Suprapubic skin (tissue), 4 donors: ENCODE data around the gene KL.

ENCODE experiments used
- POLR2A ChIP-seq, 2 donors: fragments of 450-650 bp; IDR thresholded peaks; one replicate each; pipeline ENCODE4 v1.6.1; 2017; ENCODE audit warnings: antibody characterized with exemption in 2 of 2, mild to moderate bottlenecking in 2 of 2, moderate library complexity in 2 of 2
- POLR2AphosphoS5 ChIP-seq, 3 donors: sonication (generic); formaldehyde crosslinking; IDR thresholded peaks; one replicate each; pipeline ENCODE4 v1.6.1; 2017; ENCODE audit warnings: antibody characterized with exemption in 3 of 3
- TF ChIP-seq, protein P1 (sequence below), 2 donors: fragments of 200-600 bp in 1 of 2; fragments of 450-650 bp in 1 of 2; sonication (generic) in 1 of 2; IDR thresholded peaks; one replicate each; pipeline ENCODE4 v1.5.1; 2016 to 2019; ENCODE audit warnings: antibody characterized with exemption in 2 of 2, mild to moderate bottlenecking in 1 of 2, moderate library complexity in 1 of 2

DNA sequence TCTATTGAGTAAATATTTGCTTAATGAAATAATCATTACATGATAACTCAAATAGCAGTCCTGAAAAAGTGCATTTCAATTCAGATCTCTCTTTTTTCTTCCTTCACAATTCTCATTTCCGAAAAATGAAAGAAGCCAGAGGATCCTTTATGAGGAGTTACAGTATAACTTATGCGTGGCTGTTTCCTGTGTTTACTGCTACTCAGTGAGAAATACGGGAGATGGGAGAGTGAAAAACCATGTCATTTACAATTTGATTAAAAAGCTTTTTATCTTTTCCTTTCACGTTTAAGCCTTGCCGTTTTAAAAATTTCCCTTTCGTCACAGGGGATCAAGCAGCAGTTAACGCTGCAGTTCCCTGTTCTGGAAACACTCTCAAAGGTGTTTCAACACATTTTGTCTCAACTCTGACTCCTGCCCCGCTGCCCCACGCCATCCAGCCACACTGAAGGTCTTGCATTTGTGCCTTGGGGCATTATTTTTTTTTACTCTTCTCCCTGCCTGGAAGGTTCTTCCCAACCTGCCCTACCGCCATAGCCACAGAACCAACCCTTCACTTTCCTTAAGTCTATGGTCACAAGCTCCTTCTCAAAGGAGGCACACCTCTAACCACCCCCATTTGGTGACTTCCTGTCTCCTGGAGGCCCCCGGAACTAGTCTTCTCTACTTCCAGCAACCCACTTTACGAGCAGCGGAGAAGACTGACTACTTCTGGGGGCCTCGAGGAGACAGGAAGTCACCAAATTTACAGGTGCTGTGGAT, 17.0 kb downstream of the KL start:
- TF ChIP-seq, protein P1, sequence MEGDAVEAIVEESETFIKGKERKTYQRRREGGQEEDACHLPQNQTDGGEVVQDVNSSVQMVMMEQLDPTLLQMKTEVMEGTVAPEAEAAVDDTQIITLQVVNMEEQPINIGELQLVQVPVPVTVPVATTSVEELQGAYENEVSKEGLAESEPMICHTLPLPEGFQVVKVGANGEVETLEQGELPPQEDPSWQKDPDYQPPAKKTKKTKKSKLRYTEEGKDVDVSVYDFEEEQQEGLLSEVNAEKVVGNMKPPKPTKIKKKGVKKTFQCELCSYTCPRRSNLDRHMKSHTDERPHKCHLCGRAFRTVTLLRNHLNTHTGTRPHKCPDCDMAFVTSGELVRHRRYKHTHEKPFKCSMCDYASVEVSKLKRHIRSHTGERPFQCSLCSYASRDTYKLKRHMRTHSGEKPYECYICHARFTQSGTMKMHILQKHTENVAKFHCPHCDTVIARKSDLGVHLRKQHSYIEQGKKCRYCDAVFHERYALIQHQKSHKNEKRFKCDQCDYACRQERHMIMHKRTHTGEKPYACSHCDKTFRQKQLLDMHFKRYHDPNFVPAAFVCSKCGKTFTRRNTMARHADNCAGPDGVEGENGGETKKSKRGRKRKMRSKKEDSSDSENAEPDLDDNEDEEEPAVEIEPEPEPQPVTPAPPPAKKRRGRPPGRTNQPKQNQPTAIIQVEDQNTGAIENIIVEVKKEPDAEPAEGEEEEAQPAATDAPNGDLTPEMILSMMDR (IDR thresholded peaks at IDR 0.05) = no peak
- TF ChIP-seq POLR2A (IDR thresholded peaks at IDR 0.05) (no peak), POLR2AphosphoS5 (IDR thresholded peaks at IDR 0.05) (no peak)
